DND-41 (cell line): ENCODE data around the gene SMAD6.

Source experiments
- EZH2 ChIP-seq: IDR thresholded peaks from 3 replicates; pipeline ENCODE4 v1.6.1; 2012; ENCODE audit warnings: borderline replicate concordance, low read depth, mild to moderate bottlenecking, moderate library complexity, low read length, inconsistent platforms; ENCODE audit not compliant: severe bottlenecking
- TF ChIP-seq, protein P1 (sequence below): IDR thresholded peaks from 2 replicates; pipeline ENCODE4 v1.5.1; 2012; ENCODE audit warnings: borderline replicate concordance, low read length, moderate library complexity, mild to moderate bottlenecking; ENCODE audit not compliant: poor library complexity, severe bottlenecking; ENCODE audit errors: extremely low read depth

DNA sequence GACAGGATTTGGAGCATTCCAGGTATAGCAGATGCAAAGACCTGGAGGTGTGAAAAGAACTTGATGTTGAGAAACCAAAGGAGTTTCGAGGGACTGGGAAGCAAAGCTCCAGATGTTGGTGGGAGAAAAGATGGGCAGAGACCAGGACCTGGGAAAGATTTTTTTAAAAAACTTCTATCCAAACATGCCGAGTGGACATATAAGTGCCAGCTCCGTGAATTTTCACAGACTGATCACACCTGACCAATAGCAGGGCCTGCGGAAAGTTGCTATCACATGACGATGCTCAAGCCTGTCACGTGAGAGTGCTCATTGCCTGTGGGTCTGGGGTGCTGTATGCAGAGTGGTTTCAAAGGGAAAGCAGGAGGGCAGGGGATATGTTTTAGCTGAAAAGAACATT lies 19.9 kb downstream of the SMAD6 start:
- TF ChIP-seq, protein P1, sequence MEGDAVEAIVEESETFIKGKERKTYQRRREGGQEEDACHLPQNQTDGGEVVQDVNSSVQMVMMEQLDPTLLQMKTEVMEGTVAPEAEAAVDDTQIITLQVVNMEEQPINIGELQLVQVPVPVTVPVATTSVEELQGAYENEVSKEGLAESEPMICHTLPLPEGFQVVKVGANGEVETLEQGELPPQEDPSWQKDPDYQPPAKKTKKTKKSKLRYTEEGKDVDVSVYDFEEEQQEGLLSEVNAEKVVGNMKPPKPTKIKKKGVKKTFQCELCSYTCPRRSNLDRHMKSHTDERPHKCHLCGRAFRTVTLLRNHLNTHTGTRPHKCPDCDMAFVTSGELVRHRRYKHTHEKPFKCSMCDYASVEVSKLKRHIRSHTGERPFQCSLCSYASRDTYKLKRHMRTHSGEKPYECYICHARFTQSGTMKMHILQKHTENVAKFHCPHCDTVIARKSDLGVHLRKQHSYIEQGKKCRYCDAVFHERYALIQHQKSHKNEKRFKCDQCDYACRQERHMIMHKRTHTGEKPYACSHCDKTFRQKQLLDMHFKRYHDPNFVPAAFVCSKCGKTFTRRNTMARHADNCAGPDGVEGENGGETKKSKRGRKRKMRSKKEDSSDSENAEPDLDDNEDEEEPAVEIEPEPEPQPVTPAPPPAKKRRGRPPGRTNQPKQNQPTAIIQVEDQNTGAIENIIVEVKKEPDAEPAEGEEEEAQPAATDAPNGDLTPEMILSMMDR, result no peak
- TF ChIP-seq EZH2, result no peak
